Sigmoid colon (tissue), 4 donors: ENCODE results near the gene MRPL54.

Experiments
- CTCF ChIP-seq, 4 experiments: fragments of 450-650 bp in 3 of 4; fragments of 200-600 bp in 1 of 4; IDR thresholded peaks; one replicate each; pipeline ENCODE4 v1.5.1; 2016 to 2019; ENCODE audit warnings: antibody characterized with exemption in 4 of 4, mild to moderate bottlenecking in 3 of 4, moderate library complexity in 2 of 4
- POLR2A ChIP-seq, 2 donors: fragments of 450-650 bp; IDR thresholded peaks; one replicate each; pipeline ENCODE4 v1.6.1; 2016; ENCODE audit warnings: antibody characterized with exemption in 2 of 2, mild to moderate bottlenecking in 2 of 2, moderate library complexity in 2 of 2
- POLR2AphosphoS5 ChIP-seq, 4 donors: sonication (generic); formaldehyde crosslinking; IDR thresholded peaks; one replicate each; pipeline ENCODE4 v1.6.1; 2017; ENCODE audit warnings: antibody characterized with exemption in 4 of 4

GRCh38 chr19:3807131-3807480 is 44.6 kb downstream of the MRPL54 start:
- TF ChIP-seq POLR2A (IDR thresholded peaks at IDR 0.05) (no peak), CTCF (IDR thresholded peaks at IDR 0.05) (no peak), POLR2AphosphoS5 (IDR thresholded peaks at IDR 0.05) (no peak)
